Chondrocyte (in vitro differentiated cells): Measurements from ENCODE around the gene FGF21. TPM values are rescaled to one million over a fixed set of nuclear protein-coding genes. Genes with fewer than 3 reads are reported as not detected.

Experiments used
- DNase-seq: peaks from one replicate; pipeline ENCODE4 v3.0.0; 2021; ENCODE audit warnings: mixed read lengths, low spot score
- H3K27ac Mint-ChIP-seq: one replicate; pipeline ENCODE4 v1.8.0; 2021; ENCODE audit warnings: mild to moderate bottlenecking, moderate library complexity, mixed read lengths; ENCODE audit not compliant: unreplicated experiment
- H3K27me3 Mint-ChIP-seq: 2 replicates; pipeline ENCODE4 v1.8.0; 2021; ENCODE audit warnings: low read depth, mixed read lengths
- H3K36me3 Mint-ChIP-seq: 2 replicates; pipeline ENCODE4 v1.8.0; 2021; ENCODE audit warnings: low read depth, mixed read lengths
- H3K4me1 Mint-ChIP-seq: 2 replicates; pipeline ENCODE4 v1.8.0; 2021; ENCODE audit warnings: low read depth, mild to moderate bottlenecking, mixed read lengths
- H3K4me3 Mint-ChIP-seq: one replicate; pipeline ENCODE4 v1.8.0; 2021; ENCODE audit warnings: mild to moderate bottlenecking, moderate library complexity, mixed read lengths; ENCODE audit not compliant: unreplicated experiment
- H3K9me3 Mint-ChIP-seq: 2 replicates; pipeline ENCODE4 v1.8.0; 2021; ENCODE audit warnings: low read depth, mixed read lengths
- CTCF ChIP-seq: fragments of 200-600 bp; sonication (generic); IDR thresholded peaks from 2 replicates; pipeline ENCODE4 v1.5.0; 2021; ENCODE audit warnings: antibody characterized with exemption, mild to moderate bottlenecking, moderate library complexity
- total RNA-seq: library from RNA; stranded (reverse); gene quantifications from 3 replicates; pipeline ENCODE4 v1.2.1, GENCODE V29; 2021

Gene FGF21
- total RNA-seq, 1 donor from 2014 or later, result not detected

GRCh38 chr19:48770266-48770665 lies 14.9 kb downstream of the FGF21 start:
- peaks cover 2% of the 10 kb centered on the region for H3K9me3 Mint-ChIP-seq
- TF ChIP-seq CTCF, result no peak
- H3K27me3 Mint-ChIP-seq, result peaks cover 8% of the 10 kb centered on the region
- no peak for DNase-seq
- peak overlapping the region; percentile 94 for H3K27ac Mint-ChIP-seq
- H3K4me1 Mint-ChIP-seq, result peaks cover 22% of the 10 kb centered on the region
- H3K36me3 Mint-ChIP-seq, result no peaks in the 10 kb centered on the region
- H3K4me3 Mint-ChIP-seq, result no peak overlapping the region

- TF ChIP-seq CTCF, result no peak
- Mint-ChIP-seq H3K9me3 (peaks cover 2% of the 10 kb centered on the region), H3K27me3 (peaks cover 3% of the 10 kb centered on the region), H3K4me3 (no peak overlapping the region), H3K4me1 (peaks cover 22% of the 10 kb centered on the region), H3K27ac (peak overlapping the region; percentile 94), H3K36me3 (no peaks in the 10 kb centered on the region)
- no peak for DNase-seq
These were observed 15.6 kb downstream of the FGF21 start for GRCh38 chr19:48770734-48771472.

GRCh38 chr19:48772503-48772953 lies 17.2 kb downstream of the FGF21 start:
- H3K4me1 Mint-ChIP-seq, result peaks cover 22% of the 10 kb centered on the region
- DNase-seq, result no peak
- H3K4me3 Mint-ChIP-seq, result no peak overlapping the region
- TF ChIP-seq CTCF, result no peak
- H3K27me3 Mint-ChIP-seq, result no peaks in the 10 kb centered on the region
- peaks cover 2% of the 10 kb centered on the region for H3K9me3 Mint-ChIP-seq
- peak overlapping the region; percentile 81 for H3K27ac Mint-ChIP-seq
- H3K36me3 Mint-ChIP-seq, result no peaks in the 10 kb centered on the region

- Mint-ChIP-seq H3K4me3 (no peak overlapping the region), H3K36me3 (no peaks in the 10 kb centered on the region)
- DNase-seq, result no peak
These were observed 21.8 kb downstream of the FGF21 start for GRCh38 chr19:48777139-48777538.

GRCh38 chr19:48777720-48778119 lies 22.4 kb downstream of the FGF21 start:
- H3K4me1 Mint-ChIP-seq, result peaks cover 10% of the 10 kb centered on the region
- no peaks in the 10 kb centered on the region for H3K27me3 Mint-ChIP-seq
- H3K4me3 Mint-ChIP-seq, result no peak overlapping the region
- H3K36me3 Mint-ChIP-seq, result no peaks in the 10 kb centered on the region
- TF ChIP-seq CTCF, result no peak
- no peak overlapping the region for H3K27ac Mint-ChIP-seq
- no peak for DNase-seq
- no peaks in the 10 kb centered on the region for H3K9me3 Mint-ChIP-seq

More at GRCh38 chr19:48777139-48777538, 21.8 kb downstream of the FGF21 start:
- no peak overlapping the region for H3K27ac Mint-ChIP-seq
- H3K4me1 Mint-ChIP-seq, result peaks cover 10% of the 10 kb centered on the region
- H3K9me3 Mint-ChIP-seq, result no peaks in the 10 kb centered on the region
- no peaks in the 10 kb centered on the region for H3K27me3 Mint-ChIP-seq
- TF ChIP-seq CTCF, result no peak
